ENCODE measurements around the gene CETP. TPM values are rescaled to one million over a fixed set of nuclear protein-coding genes. Genes with fewer than 3 reads are reported as not detected.

Gene CETP
- total and polyA plus RNA-seq, 2 of the 8 experiments (the other 6 are each of a cell fraction or from before 2014, with no cell fraction given), result not detected

GRCh38 chr16:56986361-56986760 lies 24.6 kb downstream of the CETP start:
- no peaks in the 10 kb centered on the region for H3K79me1 ChIP-seq (ENCODE audit: low read depth, low read length)
- H2BK120ac ChIP-seq (replicated peaks; ENCODE audit: low read depth, low read length), result no peak overlapping the region
- no peak overlapping the region for H3K4me3 ChIP-seq (ENCODE audit: extremely low read depth in 1 of 4, insufficient read depth in 2 of 4, low read depth in 3 of 4, low read length in 4 of 4)
- no peak overlapping the region for H2BK5ac ChIP-seq (ENCODE audit: low read depth, low read length)
- TF ChIP-seq CBX5 (IDR thresholded peaks at IDR 0.05; ENCODE audit: low read depth, low read length) (no peak), TEAD4 (IDR thresholded peaks at IDR 0.05; ENCODE audit: low read depth, low read length) (no peak), BCL11A (IDR thresholded peaks at IDR 0.05; ENCODE audit: low read depth in 2 of 2, low read length in 2 of 2) (no peak), NRF1 (IDR thresholded peaks at IDR 0.05; ENCODE audit: low read depth, low read length) (no peak), SIRT6 (IDR thresholded peaks at IDR 0.05; ENCODE audit: low read length) (no peak), SAP30 (IDR thresholded peaks at IDR 0.05; ENCODE audit: insufficient read depth, insufficient replicate concordance, low read length) (no peak), POLR2AphosphoS5 (IDR thresholded peaks at IDR 0.05; ENCODE audit: low read depth, low read length) (no peak), TAF7 (optimal IDR thresholded peaks at IDR 0.05; ENCODE audit: borderline replicate concordance, low read depth, low read length) (no peak), SRF (IDR thresholded peaks at IDR 0.05; ENCODE audit: low read depth, low read length) (no peak), HDAC2 (IDR thresholded peaks at IDR 0.05; ENCODE audit: borderline replicate concordance in 1 of 2, low read depth in 2 of 2, low read length in 2 of 2) (no peak), PHF8 (conservative IDR thresholded peaks at IDR 0.05; ENCODE audit: low read depth, low read length) (no peak)
- H3K4ac ChIP-seq (replicated peaks; ENCODE audit: insufficient read length, low read depth, low read length), result no peak overlapping the region
- no peak overlapping the region for H3K4me2 ChIP-seq (ENCODE audit: insufficient read depth in 1 of 2, low read depth in 2 of 2, low read length in 2 of 2)
- no peak overlapping the region for H2AK5ac ChIP-seq (ENCODE audit: low read depth, low read length)
- H2BK15ac ChIP-seq (ENCODE audit: low read length), result no peak overlapping the region
- peaks cover 0 to 33% (median 24%) of the 10 kb centered on the region in 4 experiments; a peak in 6 of 7 replicates for H3K27me3 ChIP-seq (replicated peaks in 1 of 4; ENCODE audit: control insufficient read depth in 3 of 4, extremely low read depth in 1 of 4, insufficient read depth in 3 of 4, low read length in 3 of 4)
- no peak overlapping the region for H3K23ac ChIP-seq (ENCODE audit: insufficient read length)
- no peak overlapping the region for H2AFZ ChIP-seq (ENCODE audit: low read length)
- H3K79me2 ChIP-seq (ENCODE audit: control insufficient read depth in 1 of 2, insufficient read depth in 2 of 2, low read length in 2 of 2), result no peaks in the 10 kb centered on the region
- peaks cover 8% of the 10 kb centered on the region; the same call in 1 of the 2 replicates for H3K23me2 ChIP-seq (ENCODE audit: low read depth, low read length)
- no peak overlapping the region for H4K8ac ChIP-seq (ENCODE audit: extremely low read depth, insufficient read depth, low read length)
- no peak overlapping the region for H3K9ac ChIP-seq (replicated peaks in 1 of 4; ENCODE audit: extremely low read depth in 1 of 4, low read depth in 3 of 4, low read length in 3 of 4)
- peaks cover 0 to 5% (median 3%) of the 10 kb centered on the region in 4 experiments; a peak in 3 of 7 replicates for H3K4me1 ChIP-seq (replicated peaks in 1 of 4; ENCODE audit: control insufficient read depth in 3 of 4, insufficient read depth in 4 of 4, low read length in 3 of 4)
- no peak overlapping the region for H3K27ac ChIP-seq (ENCODE audit: low read depth, low read length)
- no peak overlapping the region for H4K5ac ChIP-seq (ENCODE audit: insufficient read length, low read depth, low read length)
- DNase-seq (ENCODE audit: low read depth in 1 of 2, low spot score in 2 of 2), result no peak
- H2BK20ac ChIP-seq (ENCODE audit: low read length), result no peak overlapping the region
- H3K14ac ChIP-seq (ENCODE audit: insufficient read length), result no peak overlapping the region
- no peak overlapping the region for H3K56ac ChIP-seq (replicated peaks; ENCODE audit: insufficient read length, low read depth, low read length)
- H3K36me3 ChIP-seq (ENCODE audit: control insufficient read depth in 2 of 4, insufficient read depth in 4 of 4, low read length in 3 of 4), result no peaks in the 10 kb centered on the region
- ChIA-PET POLR2A (ENCODE audit: partially characterized antibody) (interaction anchor here (0.7 to 1.4 kb wide), 2 partner anchors 22 to 40 kb away, joined by 3 read pairs; no protein-coding TSS in a partner anchor), CTCF (ENCODE audit: partially characterized antibody) (interaction anchor here (0.6 to 8.1 kb wide), 4 partner anchors 21 to 90 kb away, joined by 3 to 67 read pairs (median 4); no protein-coding TSS in a partner anchor)
- no peak overlapping the region for H4K91ac ChIP-seq (replicated peaks; ENCODE audit: insufficient read length, low read length)
- FAIRE-seq, result no peak
- no peak overlapping the region for H2BK12ac ChIP-seq (ENCODE audit: low read depth, low read length)
- WGBS, 2 experiments (ENCODE audit: extremely low coverage in 1 of 2, insufficient coverage in 1 of 2, insufficient read length in 1 of 2, insufficient replicate concordance in 2 of 2, low coverage in 1 of 2, low lambda C conversion rate in 2 of 2, missing lambda C conversion rate in 1 of 2), result 73% methylated on average over 1 of the region's 1 CpG; no CpG with 5 or more reads in 1 of the 2 experiments
- H3K9me3 ChIP-seq (ENCODE audit: insufficient read depth in 2 of 2, low read depth in 1 of 2, low read length in 1 of 2), result no peaks in the 10 kb centered on the region
- no peak overlapping the region; the same call in 1 of the 2 replicates for H3K18ac ChIP-seq (ENCODE audit: extremely low read depth, low read length)
- H4K20me1 ChIP-seq (replicated peaks in 1 of 2; ENCODE audit: control insufficient read depth in 1 of 2, insufficient read depth in 2 of 2, low read length in 2 of 2), result no peaks in the 10 kb centered on the region
